Activated CD4-positive, CD25-positive, alpha-beta regulatory T cell (primary cell): ENCODE measurements around the gene KIR2DL4.
"Not testable (repeated sequence)": the region's sequence is repeated elsewhere in the genome, so short reads cannot be mapped to it uniquely, and the experiment has no call there.

Source experiments
- DNase-seq, 4 experiments: peaks; one replicate each; lab custom pipeline; 2025; lab: John Stamatoyannopoulos, UW

The KIR2DL4 gene

GRCh38 chr19:54803410-54803809 is at the start of gene KIR2DL4:
TSS of gene KIR2DL4 (plus strand) at chr19:54803610. CDS start at chr19:54803652, 42 bp downstream.
- no peak for DNase-seq

GRCh38 chr19:54756204-54757110 is 47.0 kb upstream of the KIR2DL4 start:
- DNase-seq: not testable (repeated sequence)

GRCh38 chr19:54758577-54758976 is 44.8 kb upstream of the KIR2DL4 start:
- DNase-seq: not testable (repeated sequence)

GRCh38 chr19:54764219-54764618 is 39.2 kb upstream of the KIR2DL4 start:
- not testable (repeated sequence) for DNase-seq

- DNase-seq: not testable (repeated sequence)
Observed at GRCh38 chr19:54766464-54766863, 36.9 kb upstream of the KIR2DL4 start.

GRCh38 chr19:54769646-54770045 is 33.8 kb upstream of the KIR2DL4 start, which contains the start of gene KIR2DL1:
TSS of gene KIR2DL1 (plus strand) at chr19:54769793. CDS start at chr19:54769851, 58 bp downstream.
- DNase-seq: not testable (repeated sequence)

GRCh38 chr19:54770511-54770910 is 32.9 kb upstream of the KIR2DL4 start:
- not testable (repeated sequence) for DNase-seq

GRCh38 chr19:54771018-54771960 is 32.1 kb upstream of the KIR2DL4 start:
- not testable (repeated sequence) for DNase-seq

GRCh38 chr19:54772666-54773065 is 30.7 kb upstream of the KIR2DL4 start:
- DNase-seq: not testable (repeated sequence)

GRCh38 chr19:54775095-54775815 is 28.2 kb upstream of the KIR2DL4 start:
- not testable (repeated sequence) for DNase-seq

- DNase-seq: not testable (repeated sequence)
Observed at GRCh38 chr19:54775830-54776229, 27.6 kb upstream of the KIR2DL4 start.

- DNase-seq: not testable (repeated sequence)
Observed at GRCh38 chr19:54777851-54778250, 25.6 kb upstream of the KIR2DL4 start.

GRCh38 chr19:54778896-54779295 is 24.5 kb upstream of the KIR2DL4 start:
- DNase-seq: not testable (repeated sequence)

GRCh38 chr19:54782916-54783315 is 20.5 kb upstream of the KIR2DL4 start:
- DNase-seq: not testable (repeated sequence)

- not testable (repeated sequence) for DNase-seq
Observed at GRCh38 chr19:54786091-54786723, 17.2 kb upstream of the KIR2DL4 start.

- not testable (repeated sequence) for DNase-seq
Observed at GRCh38 chr19:54788154-54788553, 15.3 kb upstream of the KIR2DL4 start.

- DNase-seq: no peak
Observed at GRCh38 chr19:54790711-54791110, 12.7 kb upstream of the KIR2DL4 start.

GRCh38 chr19:54791476-54791875 is 11.9 kb upstream of the KIR2DL4 start:
- DNase-seq: no peak

GRCh38 chr19:54792814-54793213 is 10.6 kb upstream of the KIR2DL4 start:
- no peak for DNase-seq

GRCh38 chr19:54795758-54796157 is 7.7 kb upstream of the KIR2DL4 start:
- no peak for DNase-seq

- no peak for DNase-seq
Observed at GRCh38 chr19:54804101-54804500, 691 bp downstream of the KIR2DL4 start.
